Measurements from ENCODE around the gene SYT4. TPM values are rescaled to one million over a fixed set of nuclear protein-coding genes. Genes with fewer than 3 reads are reported as not detected.

SYT4 gene
- polyA plus RNA-seq, 1 donor (not counting 4 experiments of a cell fraction or from before 2014, with no cell fraction given): not detected

- dilution Hi-C loops (cut with MboI; ENCODE audit: extremely low pct_ligation_motif_present, low sequenced_read_pairs): no loop called here
- FAIRE-seq: no peak
- DNase-seq (ENCODE audit: low read depth, low spot score): no peak
- H3K9me1 ChIP-seq (ENCODE audit: control insufficient read depth, extremely low read depth, insufficient read depth, low read length): no peaks in the 10 kb centered on the region
- H3K27ac ChIP-seq (ENCODE audit: control insufficient read depth, insufficient read depth, low read length): no peak overlapping the region
- H4K20me1 ChIP-seq (ENCODE audit: control insufficient read depth, extremely low read depth, insufficient read depth, low read length): no peaks in the 10 kb centered on the region
- peaks cover 4% of the 10 kb centered on the region for H3K27me3 ChIP-seq (ENCODE audit: control insufficient read depth, extremely low read depth, insufficient read depth, low read length)
- H3K4me3 ChIP-seq (ENCODE audit: control insufficient read depth in 2 of 3, extremely low read depth in 1 of 3, insufficient read depth in 2 of 3, low read depth in 1 of 3, low read length in 3 of 3): no peak overlapping the region
- no peaks in the 10 kb centered on the region for H3K4me1 ChIP-seq (ENCODE audit: control insufficient read depth, extremely low read depth, insufficient read depth, low read length)
- no peak overlapping the region for H2AFZ ChIP-seq (ENCODE audit: control insufficient read depth, low read length)
- H3K79me2 ChIP-seq (ENCODE audit: control insufficient read depth, insufficient read depth, low read length): no peaks in the 10 kb centered on the region
- H3K9me3 ChIP-seq (ENCODE audit: control insufficient read depth, low read depth, low read length): no peaks in the 10 kb centered on the region
- no peak overlapping the region for H3K4me2 ChIP-seq (ENCODE audit: control insufficient read depth, extremely low read depth, insufficient read depth, low read depth, low read length)
- no peaks in the 10 kb centered on the region for H3K36me3 ChIP-seq (ENCODE audit: control insufficient read depth in 2 of 2, extremely low read depth in 1 of 2, insufficient read depth in 2 of 2, low read length in 2 of 2)
- TF ChIP-seq CTCF (optimal IDR thresholded peaks at IDR 0.05 in 1 of 3, IDR thresholded peaks at IDR 0.05 in 1 of 3, conservative IDR thresholded peaks at IDR 0.05 in 1 of 3; ENCODE audit: extremely low read depth in 1 of 3, insufficient read depth in 2 of 3, low read length in 3 of 3) (no peak), EZH2 (IDR thresholded peaks at IDR 0.05; ENCODE audit: low read length) (no peak)
- H3K9ac ChIP-seq (ENCODE audit: control insufficient read depth, extremely low read depth, insufficient read depth, low read length): no peak overlapping the region
Observed at GRCh38 chr18:43278355-43278754, 1.1 kb upstream of the SYT4 start.

GRCh38 chr18:43276491-43276890, 799 bp downstream of the SYT4 start:
- FAIRE-seq: no peak
- Histone ChIP-seq H3K27ac (ENCODE audit: control insufficient read depth, insufficient read depth, low read length) (no peak overlapping the region), H3K4me1 (ENCODE audit: control insufficient read depth, extremely low read depth, insufficient read depth, low read length) (no peaks in the 10 kb centered on the region), H3K36me3 (ENCODE audit: control insufficient read depth in 2 of 2, extremely low read depth in 1 of 2, insufficient read depth in 2 of 2, low read length in 2 of 2) (no peaks in the 10 kb centered on the region), H3K9ac (ENCODE audit: control insufficient read depth, extremely low read depth, insufficient read depth, low read length) (no peak overlapping the region), H3K4me2 (ENCODE audit: control insufficient read depth, extremely low read depth, insufficient read depth, low read depth, low read length) (no peak overlapping the region), H3K9me1 (ENCODE audit: control insufficient read depth, extremely low read depth, insufficient read depth, low read length) (no peaks in the 10 kb centered on the region), H3K4me3 (ENCODE audit: control insufficient read depth in 2 of 3, extremely low read depth in 1 of 3, insufficient read depth in 2 of 3, low read depth in 1 of 3, low read length in 3 of 3) (no peak overlapping the region), H3K9me3 (ENCODE audit: control insufficient read depth, low read depth, low read length) (no peaks in the 10 kb centered on the region), H3K79me2 (ENCODE audit: control insufficient read depth, insufficient read depth, low read length) (no peaks in the 10 kb centered on the region), H2AFZ (ENCODE audit: control insufficient read depth, low read length) (no peak overlapping the region), H4K20me1 (ENCODE audit: control insufficient read depth, extremely low read depth, insufficient read depth, low read length) (no peaks in the 10 kb centered on the region), H3K27me3 (ENCODE audit: control insufficient read depth, extremely low read depth, insufficient read depth, low read length) (peaks cover 4% of the 10 kb centered on the region)
- dilution Hi-C loops (cut with MboI; ENCODE audit: extremely low pct_ligation_motif_present, low sequenced_read_pairs): no loop called here
- DNase-seq (ENCODE audit: low read depth, low spot score): no peak
- no peak for TF ChIP-seq EZH2 (IDR thresholded peaks at IDR 0.05; ENCODE audit: low read length)
- TF ChIP-seq CTCF (optimal IDR thresholded peaks at IDR 0.05 in 1 of 3, IDR thresholded peaks at IDR 0.05 in 1 of 3, conservative IDR thresholded peaks at IDR 0.05 in 1 of 3; ENCODE audit: extremely low read depth in 1 of 3, insufficient read depth in 2 of 3, low read length in 3 of 3): no peak

Data from keratinocyte (primary cell).